22Rv1 (cell line): ENCODE data around the gene C3orf20.

Experiments used
- ZFX ChIP-seq: fragments of 450-650 bp; IDR thresholded peaks from 2 replicates; pipeline ENCODE4 v1.6.1; 2017; ENCODE audit warnings: antibody characterized with exemption, borderline replicate concordance
- TF ChIP-seq, protein P1 (sequence below): fragments of 450-650 bp; IDR thresholded peaks from 2 replicates; pipeline ENCODE4 v1.5.1; 2017; ENCODE audit warnings: mild to moderate bottlenecking

DNA sequence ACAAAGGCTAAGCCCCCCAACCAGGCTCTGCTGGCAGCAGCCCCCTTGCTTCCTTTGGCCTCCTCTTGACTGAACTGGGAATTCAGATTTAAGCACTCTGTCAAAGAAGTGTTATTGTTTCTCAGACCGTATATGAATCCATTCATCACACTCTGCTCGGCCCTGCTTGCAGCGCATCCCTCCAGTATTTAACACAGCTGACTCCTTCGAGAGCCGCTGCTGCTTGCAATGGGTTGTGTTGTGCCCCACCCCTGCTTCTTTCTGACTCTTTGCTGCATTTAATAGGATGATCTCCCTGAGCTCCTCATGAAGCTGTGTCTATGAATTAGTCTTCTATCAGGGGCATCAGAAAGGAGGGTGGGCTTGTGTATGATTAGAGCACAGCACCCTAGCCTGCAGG is 31.2 kb downstream of the C3orf20 start:
- TF ChIP-seq, protein P1, sequence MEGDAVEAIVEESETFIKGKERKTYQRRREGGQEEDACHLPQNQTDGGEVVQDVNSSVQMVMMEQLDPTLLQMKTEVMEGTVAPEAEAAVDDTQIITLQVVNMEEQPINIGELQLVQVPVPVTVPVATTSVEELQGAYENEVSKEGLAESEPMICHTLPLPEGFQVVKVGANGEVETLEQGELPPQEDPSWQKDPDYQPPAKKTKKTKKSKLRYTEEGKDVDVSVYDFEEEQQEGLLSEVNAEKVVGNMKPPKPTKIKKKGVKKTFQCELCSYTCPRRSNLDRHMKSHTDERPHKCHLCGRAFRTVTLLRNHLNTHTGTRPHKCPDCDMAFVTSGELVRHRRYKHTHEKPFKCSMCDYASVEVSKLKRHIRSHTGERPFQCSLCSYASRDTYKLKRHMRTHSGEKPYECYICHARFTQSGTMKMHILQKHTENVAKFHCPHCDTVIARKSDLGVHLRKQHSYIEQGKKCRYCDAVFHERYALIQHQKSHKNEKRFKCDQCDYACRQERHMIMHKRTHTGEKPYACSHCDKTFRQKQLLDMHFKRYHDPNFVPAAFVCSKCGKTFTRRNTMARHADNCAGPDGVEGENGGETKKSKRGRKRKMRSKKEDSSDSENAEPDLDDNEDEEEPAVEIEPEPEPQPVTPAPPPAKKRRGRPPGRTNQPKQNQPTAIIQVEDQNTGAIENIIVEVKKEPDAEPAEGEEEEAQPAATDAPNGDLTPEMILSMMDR = no peak
- no peak for TF ChIP-seq ZFX
